Epidermal melanocyte (primary cell): ENCODE measurements around the gene ATXN7L2.
"Not testable (repeated sequence)": the region's sequence is repeated elsewhere in the genome, so short reads cannot be mapped to it uniquely, and the experiment has no call there.

ENCODE experiments used
- DNase-seq: peaks from one replicate; pipeline ENCODE4 v3.0.0; 2011; ENCODE audit warnings: low spot score; ENCODE audit not compliant: insufficient read length

The ATXN7L2 gene, protein sequence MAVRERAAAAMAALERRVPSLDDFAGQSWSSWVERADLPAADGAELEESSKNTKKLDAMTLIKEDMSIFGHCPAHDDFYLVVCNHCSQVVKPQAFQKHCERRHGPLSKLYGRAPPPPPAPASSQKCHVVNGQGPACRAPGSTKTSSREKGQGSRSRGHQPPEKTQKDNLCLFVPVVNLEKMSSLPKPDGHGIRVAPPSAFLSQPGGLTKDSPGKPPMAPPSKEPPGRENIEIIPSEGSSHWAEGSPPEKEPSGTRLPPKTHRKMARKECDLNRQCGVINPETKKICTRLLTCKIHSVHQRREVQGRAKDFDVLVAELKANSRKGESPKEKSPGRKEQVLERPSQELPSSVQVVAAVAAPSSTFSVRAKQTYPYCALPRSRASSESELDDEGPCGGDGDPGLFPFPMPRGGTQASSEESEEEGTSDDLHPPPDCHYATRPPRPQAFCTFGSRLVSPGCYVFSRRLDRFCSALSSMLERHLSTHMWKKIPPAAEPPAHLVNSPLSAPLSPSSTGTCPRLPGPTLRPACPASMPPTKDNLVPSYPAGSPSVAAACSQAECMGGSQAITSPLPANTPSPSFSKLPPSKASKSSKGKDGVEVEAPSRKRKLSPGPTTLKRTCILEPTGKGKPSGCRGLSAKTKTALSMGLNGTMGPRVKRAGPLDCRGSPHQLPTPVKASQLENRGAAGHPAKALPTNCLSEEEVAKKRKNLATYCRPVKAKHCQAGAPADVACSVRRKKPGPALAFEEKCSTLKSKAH

DNA sequence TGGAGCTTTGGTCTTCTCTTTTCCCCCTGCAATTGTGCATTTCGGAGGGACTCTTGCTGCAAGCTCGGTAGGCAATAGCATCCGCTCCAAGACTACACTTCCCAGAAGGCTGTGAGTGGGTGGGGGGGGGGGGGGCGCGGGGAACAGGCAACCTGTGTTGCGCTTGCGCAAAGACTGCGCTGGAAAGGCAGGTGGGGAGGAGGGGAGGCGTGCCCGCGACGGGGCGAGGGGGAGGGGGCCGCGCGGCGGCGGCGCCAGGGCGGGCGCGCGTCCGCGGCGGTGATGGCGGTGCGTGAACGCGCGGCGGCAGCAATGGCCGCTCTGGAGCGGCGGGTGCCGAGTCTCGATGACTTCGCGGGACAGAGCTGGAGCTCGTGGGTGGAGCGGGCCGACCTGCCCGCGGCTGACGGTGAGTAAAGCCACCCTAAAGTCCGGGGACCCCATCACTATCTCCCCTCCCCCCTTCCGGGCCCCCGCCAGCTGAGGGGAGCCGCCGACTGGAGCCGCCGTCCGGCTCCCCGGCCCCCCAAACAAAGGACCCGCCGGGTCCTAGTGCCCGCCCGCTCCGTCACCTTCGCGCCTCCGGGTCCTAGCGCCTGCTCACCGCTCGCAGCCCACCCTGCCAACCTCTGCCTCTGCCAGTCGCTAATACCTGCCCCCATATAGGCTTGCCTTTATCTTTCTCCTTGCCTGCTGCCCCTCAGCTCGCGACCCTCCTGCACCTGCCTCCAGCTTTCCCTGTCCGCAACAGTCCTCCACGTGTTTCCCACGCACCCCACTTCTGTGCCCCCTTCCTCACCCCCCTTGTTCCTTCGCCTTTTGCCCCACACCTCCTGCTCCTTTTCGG is at the start of gene ATXN7L2:
Gene ATXN7L2 (plus strand): TSS at position 234 of the 847 bp plus-strand sequence. CDS start 49 bp downstream, at position 283.
- peak; percentile 99 for DNase-seq

DNA sequence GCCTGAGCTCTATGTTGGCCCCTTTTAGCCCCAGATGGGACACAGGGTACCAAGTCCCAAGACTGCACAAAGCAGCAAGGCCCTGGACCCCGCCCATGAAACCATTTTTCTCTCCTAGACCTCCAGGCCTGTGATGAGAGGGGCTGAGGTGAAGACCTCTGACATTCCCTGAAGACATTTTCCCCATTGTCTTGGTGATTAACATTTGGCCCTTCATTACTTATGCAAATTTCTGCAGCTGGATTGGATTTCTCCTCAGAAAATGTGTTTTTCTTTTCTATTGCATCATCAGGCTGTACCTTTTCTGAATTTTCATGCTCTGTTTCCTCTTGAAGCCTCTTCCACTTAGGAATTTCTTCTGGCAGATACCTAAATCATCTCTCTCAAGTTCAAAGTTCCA is 49.2 kb upstream of the ATXN7L2 start:
- no peak for DNase-seq

DNA sequence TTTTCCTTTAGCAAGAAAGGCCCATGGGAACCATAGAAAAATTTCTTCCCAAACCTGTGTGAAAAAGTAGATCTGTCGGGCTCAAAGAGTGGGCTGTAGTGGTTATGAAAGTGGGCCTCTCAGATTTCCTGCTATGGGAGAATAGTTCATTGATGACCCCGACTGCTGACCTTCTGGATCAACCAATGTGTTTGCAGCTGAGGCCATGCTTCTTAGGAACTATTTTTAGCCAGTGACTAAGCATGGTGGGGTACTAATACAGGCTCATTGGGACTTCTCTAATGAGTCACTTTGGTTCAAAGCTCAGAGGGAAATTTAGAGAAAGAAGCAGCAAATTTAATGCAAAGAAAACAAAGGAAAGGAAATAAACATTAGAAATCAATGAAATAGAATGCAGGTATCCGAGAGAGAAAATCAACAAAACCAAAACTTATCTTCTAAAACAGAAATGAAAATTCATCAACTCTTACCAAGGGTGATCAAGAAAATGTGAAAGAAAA is 44.9 kb upstream of the ATXN7L2 start:
- no peak for DNase-seq

DNA sequence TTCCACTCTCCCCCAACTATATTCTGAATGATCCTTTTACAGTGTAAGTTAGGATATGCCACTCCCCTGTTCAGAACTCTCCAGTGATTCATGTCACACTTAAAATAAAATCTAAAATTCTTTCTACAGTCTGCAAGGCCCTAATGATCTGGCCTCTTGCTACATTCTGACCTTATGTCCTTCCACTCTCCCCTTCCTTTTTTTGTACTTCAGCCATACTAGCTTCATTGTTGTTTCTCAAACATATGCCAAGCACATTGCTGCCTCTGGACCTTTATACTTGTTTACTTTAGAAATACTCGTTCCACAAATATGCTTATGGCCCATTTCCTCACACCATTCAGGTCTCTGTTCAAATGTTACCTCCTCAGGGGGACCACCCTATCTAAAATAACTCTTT is 42.6 kb upstream of the ATXN7L2 start:
- no peak for DNase-seq

DNA sequence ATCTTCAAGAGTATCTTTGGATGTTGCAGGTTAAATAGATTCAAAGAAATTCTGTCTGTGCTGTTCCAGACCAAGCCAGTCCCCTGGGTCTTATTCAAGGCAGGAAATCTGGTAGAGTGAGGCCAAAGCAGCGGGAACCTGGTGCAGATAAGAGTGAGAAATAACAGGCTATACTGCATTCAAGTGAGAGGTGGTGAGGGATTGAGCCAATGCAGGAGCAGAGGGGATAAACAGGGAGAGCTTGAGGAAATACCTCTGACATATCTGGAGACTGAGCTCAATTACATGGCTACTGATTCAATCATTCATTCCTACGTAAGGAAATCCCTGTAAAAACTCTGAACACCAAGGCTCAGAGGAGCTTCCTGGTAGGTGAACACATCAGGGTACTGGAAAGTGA is 40.2 kb upstream of the ATXN7L2 start:
- DNase-seq, result no peak

DNA sequence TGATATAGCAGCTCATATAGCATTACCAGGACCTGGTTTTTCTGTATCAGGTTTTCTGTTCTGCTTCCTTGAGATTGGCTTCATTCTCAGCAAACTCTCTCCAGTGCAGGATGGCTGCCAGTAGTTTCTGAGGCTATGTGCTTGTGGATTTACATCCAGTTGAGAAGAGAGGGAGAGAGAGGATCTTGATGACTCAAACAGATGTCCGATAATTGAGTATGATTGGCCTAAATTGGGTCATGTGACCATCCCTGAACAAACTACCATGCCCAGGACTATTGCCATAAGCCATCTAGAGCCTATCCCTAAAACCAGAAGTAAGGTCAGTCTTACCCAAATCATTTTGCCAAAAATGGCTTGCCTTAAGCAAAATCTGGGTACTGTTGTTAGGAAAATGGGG is 39.4 kb upstream of the ATXN7L2 start:
- DNase-seq, result no peak

DNA sequence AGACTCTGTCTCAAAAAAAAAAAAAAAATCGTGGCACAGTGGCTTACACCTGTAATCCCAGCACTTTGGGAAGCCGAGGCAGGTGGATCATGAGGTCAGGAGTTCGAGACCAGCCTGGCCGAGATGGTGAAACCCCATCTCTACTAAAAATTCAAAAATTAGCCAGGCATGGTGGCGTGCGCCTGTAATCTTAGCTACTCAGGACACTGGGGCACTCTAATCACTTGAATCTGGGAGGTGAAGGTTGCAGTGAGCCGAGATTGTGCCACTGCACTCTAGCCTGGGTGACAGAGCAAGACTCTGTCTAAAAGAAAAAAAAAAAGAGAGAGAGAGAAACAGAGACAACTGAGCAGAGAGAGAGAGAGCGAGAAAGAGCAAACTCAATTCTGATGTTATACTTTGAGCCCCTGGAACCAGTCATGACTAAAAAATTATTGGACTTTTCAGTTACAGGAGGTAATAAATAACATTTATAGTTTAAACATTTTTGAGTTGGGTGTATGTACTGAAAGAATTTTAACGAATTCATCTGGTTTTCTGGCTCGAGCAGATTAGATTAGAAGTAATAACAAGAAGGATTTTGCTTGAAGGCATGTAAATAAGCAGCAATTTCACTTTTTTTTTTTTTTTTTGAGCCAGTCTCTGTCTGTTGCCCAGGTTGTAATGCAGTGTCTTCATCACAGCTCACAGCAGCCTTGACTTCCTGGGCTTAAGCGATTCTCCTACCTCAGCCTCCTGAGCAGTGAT is 37.6 kb upstream of the ATXN7L2 start:
- not testable (repeated sequence) for DNase-seq

DNA sequence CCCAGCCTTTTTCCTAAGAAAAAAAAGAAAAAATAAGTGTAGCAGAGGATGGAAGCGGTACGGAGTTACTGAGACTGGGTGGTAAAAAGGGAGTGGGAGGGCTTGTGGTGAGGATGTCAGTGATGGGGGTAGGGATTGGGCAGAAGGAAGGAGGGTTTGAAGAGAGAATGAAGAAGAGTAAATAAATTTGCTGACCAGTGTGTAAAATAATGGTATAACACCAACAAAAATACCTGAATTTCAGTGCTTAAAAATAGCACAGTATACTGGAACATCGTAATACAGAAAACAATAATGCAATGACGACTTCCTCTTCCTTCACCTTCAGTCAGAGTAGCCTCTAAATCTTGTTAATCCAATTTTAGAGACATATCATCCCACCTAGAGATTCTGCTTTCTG is 36.2 kb upstream of the ATXN7L2 start:
- no peak for DNase-seq

DNA sequence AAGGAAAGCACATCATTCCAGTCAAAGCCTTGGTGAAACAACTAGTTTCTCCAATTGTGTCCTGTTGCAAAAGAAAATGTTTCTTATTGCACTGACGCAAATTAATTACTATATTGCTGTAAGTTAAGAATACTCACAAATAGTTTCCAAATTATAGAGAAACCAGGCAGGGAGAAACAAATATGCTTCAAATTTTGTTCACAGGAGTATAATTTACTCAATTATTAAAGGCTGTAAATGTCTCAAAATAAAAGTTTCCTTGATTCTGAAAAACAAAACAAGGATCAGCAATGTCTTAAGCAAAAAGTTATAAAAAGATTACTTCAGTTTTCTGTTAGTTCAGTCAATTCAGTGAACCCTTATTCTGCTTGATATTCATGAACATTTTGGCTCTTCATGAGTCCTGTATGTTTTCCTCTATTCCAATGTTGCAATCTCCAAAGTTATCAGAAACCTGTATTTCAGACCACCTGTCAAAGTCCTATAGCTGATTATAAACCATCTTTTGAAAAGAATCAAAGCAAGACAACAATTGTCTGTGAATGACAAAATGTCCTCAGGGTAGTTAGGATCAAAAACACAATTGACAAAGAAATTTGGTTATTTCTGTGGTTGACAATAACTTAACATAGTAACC is 29.1 kb upstream of the ATXN7L2 start:
- no peak for DNase-seq

DNA sequence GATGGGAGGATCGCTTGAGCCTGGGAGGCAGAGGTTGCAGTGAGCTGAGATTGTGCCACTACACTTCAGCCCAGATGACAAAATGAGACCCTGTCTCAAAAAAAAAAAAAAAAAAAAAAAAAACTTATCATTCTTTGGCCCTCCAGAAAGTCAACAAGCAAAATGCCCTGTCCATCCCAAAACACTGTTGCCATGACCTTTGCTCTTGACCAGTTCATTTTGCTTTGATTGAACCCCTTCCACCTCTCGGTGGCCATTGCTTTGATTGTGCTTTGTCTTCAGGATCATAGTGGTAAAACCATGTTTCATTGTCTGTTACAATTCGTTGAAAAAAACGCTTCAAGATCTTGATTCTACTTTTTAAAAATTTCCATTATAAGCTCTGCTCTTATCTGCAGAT is 25.9 kb upstream of the ATXN7L2 start:
- DNase-seq, result no peak

DNA sequence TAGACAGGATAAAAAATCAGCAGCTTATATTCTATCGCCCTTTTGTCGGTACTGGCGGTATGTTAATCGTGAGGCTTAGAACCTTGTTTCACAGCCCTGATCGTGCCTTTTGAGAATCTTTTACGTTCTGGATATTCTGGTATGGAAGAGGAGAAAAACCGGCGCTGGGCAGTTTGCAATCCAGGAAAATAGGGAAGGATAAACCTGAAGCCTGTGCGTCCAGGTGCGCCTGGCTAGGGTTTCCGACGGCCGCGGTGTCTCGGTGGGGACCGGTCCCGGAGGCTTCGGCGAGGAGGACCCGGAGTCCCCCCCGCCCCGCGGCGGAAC is 17.6 kb upstream of the ATXN7L2 start:
- no peak for DNase-seq

DNA sequence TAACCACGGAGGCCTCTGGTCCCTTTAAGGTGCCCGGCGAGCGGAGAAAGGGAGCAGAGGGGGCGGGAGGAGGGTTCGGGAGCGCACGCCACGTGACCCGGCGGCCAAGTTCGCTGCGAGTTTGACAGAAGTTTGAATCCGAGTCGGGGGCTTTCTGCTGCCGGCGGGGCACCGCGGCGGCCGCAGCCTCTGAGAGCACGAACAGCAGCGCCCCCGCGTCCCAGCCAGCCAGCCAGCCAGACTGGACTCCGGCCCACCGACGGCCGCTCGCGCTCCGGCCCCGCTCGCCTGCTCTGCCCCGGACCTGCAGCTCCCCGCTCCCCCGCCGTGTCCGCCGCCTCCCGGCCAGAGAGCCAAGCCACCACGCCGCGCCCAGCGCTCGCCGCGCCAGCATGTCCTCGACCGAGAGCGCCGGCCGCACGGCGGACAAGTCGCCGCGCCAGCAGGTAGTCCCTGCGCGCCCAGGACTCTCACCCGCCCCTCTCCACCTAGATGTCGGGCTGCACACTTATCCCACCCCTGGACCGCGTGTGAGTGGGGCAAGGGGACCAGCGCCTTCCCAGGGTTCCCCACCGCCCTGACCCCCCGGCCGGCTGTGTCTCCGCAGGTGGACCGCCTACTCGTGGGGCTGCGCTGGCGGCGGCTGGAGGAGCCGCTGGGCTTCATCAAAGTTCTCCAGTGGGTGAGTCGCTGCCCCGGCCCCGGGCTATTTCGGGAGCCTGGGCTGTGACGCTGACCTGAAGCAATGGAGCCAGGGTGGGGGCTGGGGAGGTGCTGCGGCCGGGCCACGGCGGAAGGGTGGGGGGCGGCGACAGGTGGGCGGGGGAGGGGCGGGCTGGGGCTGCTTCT is 17.0 kb upstream of the ATXN7L2 start, which contains the start of gene SYPL2:
Gene SYPL2 (plus strand): TSS at position 95 of the 849 bp plus-strand sequence. CDS start 298 bp downstream, at position 393.
- peak; percentile 40 for DNase-seq

DNA sequence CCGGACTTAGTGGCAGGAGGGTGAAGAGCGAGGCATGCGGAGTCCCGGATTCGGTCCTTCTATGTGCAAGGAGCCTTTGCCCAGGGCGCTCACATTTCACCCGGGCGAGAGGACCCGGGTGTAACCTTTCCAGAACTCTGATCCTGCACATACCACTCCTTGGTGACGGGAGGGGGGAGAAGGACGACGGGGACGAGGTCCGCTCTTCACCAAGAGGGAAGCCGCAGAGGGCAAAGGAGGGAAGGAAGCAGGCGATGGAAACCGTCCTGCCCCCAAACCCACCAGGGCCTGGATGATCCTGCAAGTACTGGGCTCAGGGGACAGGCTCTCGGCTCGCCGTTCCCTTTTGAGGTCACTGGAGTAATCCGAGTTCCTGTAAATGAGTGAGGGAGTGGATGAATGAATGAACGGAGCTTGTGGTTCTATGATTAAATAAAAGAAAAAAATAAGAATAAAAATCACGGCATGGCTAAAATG is 16.4 kb upstream of the ATXN7L2 start:
- DNase-seq, result no peak

DNA sequence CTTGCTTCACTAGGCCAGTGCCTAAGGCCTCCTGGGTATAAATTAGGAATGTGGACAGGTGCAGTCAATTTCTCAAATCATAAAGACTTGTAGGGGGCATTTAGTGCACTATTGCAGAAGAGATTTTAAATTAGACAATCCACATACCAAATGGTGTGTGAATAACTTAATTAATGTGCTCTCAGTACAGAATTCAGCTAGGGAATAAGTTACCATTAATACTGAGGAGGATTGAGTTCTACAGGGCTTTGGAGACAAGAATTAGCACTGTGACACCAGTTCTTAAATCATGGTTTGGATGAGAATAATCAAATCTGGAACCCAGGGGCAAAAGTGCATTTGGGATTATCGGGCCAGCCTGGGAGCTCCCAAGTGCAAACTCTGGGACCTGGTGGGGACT is 15.6 kb upstream of the ATXN7L2 start:
- DNase-seq, result no peak

DNA sequence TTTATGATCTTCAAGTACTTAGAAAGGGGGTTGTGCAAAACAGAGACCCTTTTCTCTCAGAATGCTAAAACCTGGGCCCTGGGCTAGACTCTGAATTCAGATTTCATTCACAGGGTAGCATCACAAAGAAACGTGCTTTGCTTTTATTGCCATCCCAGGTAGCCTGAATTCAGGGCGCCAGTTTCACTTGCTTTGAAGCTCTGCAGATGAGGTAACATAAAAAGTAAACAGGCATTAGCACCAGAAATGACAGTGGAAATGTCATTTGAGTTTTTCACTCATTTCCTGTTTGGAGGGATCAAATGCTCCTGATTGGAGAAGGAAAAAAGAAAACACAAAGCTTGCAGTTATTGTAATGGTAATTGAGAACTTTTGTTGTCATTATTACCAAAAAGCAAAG is 14.8 kb upstream of the ATXN7L2 start:
- no peak for DNase-seq

DNA sequence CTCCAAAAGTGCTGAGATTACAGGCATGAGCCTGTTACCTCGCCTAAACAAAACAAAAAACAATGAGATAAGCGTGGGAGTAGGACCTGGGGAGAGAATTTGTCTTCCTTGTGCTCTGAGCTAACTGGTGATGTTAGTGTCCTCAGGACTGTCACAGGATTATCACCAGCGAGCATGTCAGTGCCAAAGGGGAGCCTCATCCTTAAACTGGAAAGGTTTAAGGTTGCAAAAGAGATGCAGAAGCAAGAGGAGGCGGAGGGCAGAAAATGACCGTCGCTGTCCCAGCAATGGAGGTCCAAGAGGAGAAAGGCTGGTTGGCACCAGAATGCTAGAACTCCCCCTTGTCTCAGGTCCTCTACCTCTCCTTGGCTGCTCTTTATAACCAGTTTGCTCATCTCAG is 13.5 kb upstream of the ATXN7L2 start:
- no peak for DNase-seq

DNA sequence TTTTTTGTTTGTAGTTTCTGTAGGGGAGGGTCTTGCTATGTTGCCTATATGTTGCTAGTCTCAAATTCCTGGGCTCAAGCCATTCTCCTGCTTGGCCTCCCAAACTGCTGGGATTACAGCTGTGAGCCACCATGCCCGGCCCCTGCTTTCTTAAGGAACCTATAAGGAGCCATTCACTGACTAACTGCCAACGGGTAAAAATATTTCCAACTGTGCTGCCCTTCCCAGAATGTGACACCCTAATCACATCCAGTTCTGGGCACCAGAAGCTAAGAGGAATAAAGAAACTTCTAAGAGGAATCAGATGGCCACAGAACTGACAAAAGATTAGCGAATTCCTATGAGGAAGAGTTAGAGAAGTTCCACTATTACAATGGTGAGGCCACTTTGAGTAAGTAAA is 10.9 kb upstream of the ATXN7L2 start:
- DNase-seq, result no peak

DNA sequence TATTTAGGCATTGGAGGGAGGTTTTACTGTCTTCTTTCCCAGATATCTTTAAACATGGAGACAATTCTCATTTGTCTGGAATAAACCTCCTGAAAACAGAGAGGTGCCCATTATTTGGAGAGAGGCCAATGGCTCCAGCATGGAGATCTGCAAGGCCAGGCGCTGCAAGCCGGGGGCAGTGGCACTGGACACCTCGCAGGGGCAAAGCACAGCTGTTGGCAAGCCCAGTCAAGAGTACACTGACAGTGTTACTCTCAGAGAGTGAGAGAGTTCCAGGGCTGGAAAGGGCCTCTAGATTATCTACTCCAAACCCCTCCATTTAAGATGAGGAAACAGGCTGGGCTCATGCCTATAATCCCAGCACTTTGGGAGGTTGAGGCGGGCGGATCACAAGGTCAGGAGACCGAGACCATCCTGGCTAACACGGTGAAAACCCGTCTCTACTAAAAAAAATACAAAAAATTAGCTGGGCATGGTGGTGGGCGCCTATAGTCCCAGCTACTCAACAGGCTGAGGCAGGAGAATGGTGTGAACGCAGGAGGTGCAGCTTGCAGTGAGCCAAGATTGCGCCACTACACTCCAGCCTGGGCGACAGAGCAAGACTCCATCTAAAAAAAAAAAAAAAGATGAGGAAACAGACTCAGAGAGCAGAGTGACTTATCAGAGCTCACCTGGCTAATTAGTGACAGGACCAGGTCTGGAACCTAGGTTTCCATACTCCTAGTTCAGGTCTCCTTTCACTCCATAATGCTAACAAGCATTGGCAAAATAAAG is 10.2 kb upstream of the ATXN7L2 start:
- not testable (repeated sequence) for DNase-seq

DNA sequence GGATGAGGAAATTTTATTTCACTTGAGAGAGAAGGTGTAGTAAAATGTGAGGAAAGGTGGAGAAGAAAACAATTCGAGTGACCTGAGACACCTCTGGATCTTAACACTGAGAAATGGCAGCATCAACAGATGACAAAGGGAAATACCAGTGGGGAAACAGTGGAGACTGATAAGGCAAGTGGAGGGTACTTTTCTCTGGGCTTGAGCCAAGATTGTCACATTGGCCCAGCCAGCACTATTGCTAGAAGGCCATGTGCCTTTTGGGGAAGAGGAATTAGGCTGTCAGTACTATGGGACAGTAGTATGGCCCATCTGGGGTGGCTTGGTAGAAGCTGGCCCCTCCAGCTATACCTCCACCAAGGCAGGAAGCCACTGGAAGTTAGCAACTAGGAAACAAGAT is 9.0 kb upstream of the ATXN7L2 start:
- no peak for DNase-seq
